Activated CD8-positive, alpha-beta T cell treated with anti-CD3 and anti-CD28 coated beads for 36 hours (primary cell): ENCODE results near the gene DNAJB4. TPM values are rescaled to one million over a fixed set of nuclear protein-coding genes. Genes with fewer than 3 reads are reported as not detected.
A peak's percentile ranks its signal among the peaks of the same experiment; 100 is the strongest.

Source experiments
- ATAC-seq: fragments of 200-7000 bp; cut with Tn5 transposase; one replicate; pipeline ENCODE4 v1.10.0; 2021; ENCODE audit warnings: mild to moderate bottlenecking, moderate library complexity
- CTCF ChIA-PET: fragments of 350-600 bp; sonication (Branson Sonifier 250); formaldehyde crosslinking; loops from one replicate; lab custom pipeline; 2021; ENCODE audit warnings: antibody characterized with exemption; lab: Charles Lee
- POLR2A ChIA-PET: fragments of 350-600 bp; sonication (Branson Sonifier 250); formaldehyde crosslinking; loops from one replicate; lab custom pipeline; 2021; ENCODE audit warnings: antibody characterized with exemption; lab: Charles Lee
- DNase-seq: peaks from one replicate; pipeline ENCODE4 v3.0.0-alpha.2; 2020
- H3K27ac Mint-ChIP-seq: one replicate; pipeline ENCODE4 v1.8.0; 2021; ENCODE audit warnings: mild to moderate bottlenecking, mixed read lengths
- H3K27me3 Mint-ChIP-seq: one replicate; pipeline ENCODE4 v1.8.0; 2021; ENCODE audit warnings: mixed read lengths
- H3K36me3 Mint-ChIP-seq: one replicate; pipeline ENCODE4 v1.8.0; 2021; ENCODE audit warnings: low read depth, mixed read lengths
- H3K4me1 Mint-ChIP-seq: one replicate; pipeline ENCODE4 v1.8.0; 2021; ENCODE audit warnings: low read depth, mixed read lengths
- H3K4me3 Mint-ChIP-seq: one replicate; pipeline ENCODE4 v1.8.0; 2021; ENCODE audit warnings: mild to moderate bottlenecking, moderate library complexity, mixed read lengths
- H3K9me3 Mint-ChIP-seq: one replicate; pipeline ENCODE4 v1.8.0; 2021; ENCODE audit warnings: mixed read lengths
- intact Hi-C: fragments of 100-400 bp; cut with micrococcal nuclease; formaldehyde crosslinking; loops from one replicate; pipeline ENCODE4 v1.10.0; 2022
- total RNA-seq, 2 experiments: library from RNA; stranded (reverse); gene quantifications; one replicate each; pipeline ENCODE4 v1.2.3, GENCODE V29; 2021
- TF ChIP-seq, protein P1 (sequence below): fragments of 200-600 bp; IDR thresholded peaks from one replicate; pipeline ENCODE4 v1.8.0; 2022; ENCODE audit warnings: antibody characterized with exemption, mild to moderate bottlenecking

Gene DNAJB4
- total RNA-seq, 2 experiments from 2014 or later, result 9.7 to 12.0 TPM

DNA sequence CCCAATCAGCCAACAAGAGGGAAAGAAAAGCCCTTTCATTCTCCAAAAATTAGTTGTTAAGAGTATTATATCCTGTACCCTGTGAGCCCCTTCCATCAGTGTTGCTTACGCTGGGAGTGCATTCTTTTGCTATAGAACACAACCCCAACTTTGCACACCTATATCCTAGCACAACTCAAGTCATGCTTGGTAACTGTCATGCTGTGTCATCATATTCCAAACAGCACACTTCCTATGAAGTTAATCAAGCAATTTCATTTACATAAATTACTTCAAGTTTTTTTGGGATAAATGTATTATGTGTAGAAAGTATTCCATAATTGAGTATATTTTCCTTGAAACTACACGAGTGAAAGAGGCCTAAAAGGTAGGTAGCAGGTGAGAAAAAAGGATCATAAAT, 45.9 kb upstream of the DNAJB4 start:
- no peak for ATAC-seq
- CTCF ChIA-PET, result no interaction called here
- H3K27me3 Mint-ChIP-seq, result no peaks in the 10 kb centered on the region
- no peak overlapping the region for H3K4me3 Mint-ChIP-seq
- peaks cover 69% of the 10 kb centered on the region for H3K36me3 Mint-ChIP-seq
- H3K4me1 Mint-ChIP-seq, result peaks cover 34% of the 10 kb centered on the region
- no peak for DNase-seq
- intact Hi-C loops, result no loop called here
- H3K27ac Mint-ChIP-seq, result peak overlapping the region; percentile 31
- H3K9me3 Mint-ChIP-seq, result no peaks in the 10 kb centered on the region
- POLR2A ChIA-PET, result interaction anchor here (1.8 kb wide), 1 partner anchor 9 kb away, joined by 6 read pairs; no protein-coding TSS in a partner anchor
- TF ChIP-seq, protein P1, sequence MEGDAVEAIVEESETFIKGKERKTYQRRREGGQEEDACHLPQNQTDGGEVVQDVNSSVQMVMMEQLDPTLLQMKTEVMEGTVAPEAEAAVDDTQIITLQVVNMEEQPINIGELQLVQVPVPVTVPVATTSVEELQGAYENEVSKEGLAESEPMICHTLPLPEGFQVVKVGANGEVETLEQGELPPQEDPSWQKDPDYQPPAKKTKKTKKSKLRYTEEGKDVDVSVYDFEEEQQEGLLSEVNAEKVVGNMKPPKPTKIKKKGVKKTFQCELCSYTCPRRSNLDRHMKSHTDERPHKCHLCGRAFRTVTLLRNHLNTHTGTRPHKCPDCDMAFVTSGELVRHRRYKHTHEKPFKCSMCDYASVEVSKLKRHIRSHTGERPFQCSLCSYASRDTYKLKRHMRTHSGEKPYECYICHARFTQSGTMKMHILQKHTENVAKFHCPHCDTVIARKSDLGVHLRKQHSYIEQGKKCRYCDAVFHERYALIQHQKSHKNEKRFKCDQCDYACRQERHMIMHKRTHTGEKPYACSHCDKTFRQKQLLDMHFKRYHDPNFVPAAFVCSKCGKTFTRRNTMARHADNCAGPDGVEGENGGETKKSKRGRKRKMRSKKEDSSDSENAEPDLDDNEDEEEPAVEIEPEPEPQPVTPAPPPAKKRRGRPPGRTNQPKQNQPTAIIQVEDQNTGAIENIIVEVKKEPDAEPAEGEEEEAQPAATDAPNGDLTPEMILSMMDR, result no peak

DNA sequence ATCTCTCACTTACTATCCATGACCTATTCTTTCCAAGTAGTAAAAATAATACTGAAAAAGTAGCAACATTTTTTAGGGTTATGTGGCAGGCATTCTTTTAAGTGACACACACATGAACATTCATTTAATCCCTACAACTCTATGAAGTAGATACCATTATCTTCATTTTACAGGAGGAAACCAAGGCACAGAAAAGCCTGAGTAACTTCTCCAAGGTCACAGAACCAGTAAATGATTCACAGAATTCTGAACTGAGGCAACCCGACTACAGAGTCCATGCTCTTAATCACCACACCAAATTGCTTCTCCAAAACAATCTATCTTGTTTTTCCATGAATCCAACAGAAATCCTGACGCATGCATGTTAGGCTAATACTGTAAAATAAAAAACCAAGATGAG, 43.3 kb upstream of the DNAJB4 start:
- TF ChIP-seq, protein P1, result no peak
- H3K27me3 Mint-ChIP-seq, result no peaks in the 10 kb centered on the region
- ChIA-PET CTCF (no interaction called here), POLR2A (no interaction called here)
- H3K27ac Mint-ChIP-seq, result peak overlapping the region; percentile 53
- intact Hi-C loops, result no loop called here
- DNase-seq (no peak), ATAC-seq (peak; percentile 13)
- H3K36me3 Mint-ChIP-seq, result peaks cover 71% of the 10 kb centered on the region
- H3K9me3 Mint-ChIP-seq, result no peaks in the 10 kb centered on the region
- no peak overlapping the region for H3K4me3 Mint-ChIP-seq
- peaks cover 39% of the 10 kb centered on the region for H3K4me1 Mint-ChIP-seq

DNA sequence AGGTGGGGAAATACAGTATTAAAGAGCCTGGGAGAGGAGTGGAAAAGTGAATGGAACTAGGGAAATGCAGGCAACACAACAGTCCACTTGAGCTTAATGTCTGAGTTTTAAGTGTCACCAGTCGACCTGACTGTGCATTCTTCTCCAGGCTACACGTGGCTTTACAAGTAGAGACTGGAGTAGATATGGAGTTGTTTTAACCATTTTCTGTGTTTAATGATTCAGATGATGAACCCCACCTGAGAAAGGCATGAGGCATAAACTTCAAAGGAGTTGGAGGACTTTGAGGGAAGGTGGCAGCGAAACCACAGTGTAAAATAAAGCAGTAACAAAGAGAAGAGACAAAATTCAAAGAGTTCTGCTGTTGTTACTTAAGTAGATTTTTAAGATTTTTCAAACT, 38.4 kb upstream of the DNAJB4 start:
- TF ChIP-seq, protein P1, result no peak
- Mint-ChIP-seq H3K9me3 (no peaks in the 10 kb centered on the region), H3K4me1 (peaks cover 59% of the 10 kb centered on the region), H3K36me3 (peaks cover 67% of the 10 kb centered on the region), H3K4me3 (no peak overlapping the region), H3K27ac (peak overlapping the region; percentile 68), H3K27me3 (no peaks in the 10 kb centered on the region)
- DNase-seq (no peak), ATAC-seq (peak; percentile 57)
- CTCF ChIA-PET, result interaction anchor here (0.8 kb wide), 1 partner anchor 12 kb away, joined by 3 read pairs; no protein-coding TSS in a partner anchor
- intact Hi-C loops, result no loop called here
- POLR2A ChIA-PET, result interaction anchor here (0.6 to 8.0 kb wide), 11 partner anchors 10 to 144 kb away, joined by 3 to 76 read pairs (median 3); partner anchors contain the start of genes DNAJB4 and FUBP1

DNA sequence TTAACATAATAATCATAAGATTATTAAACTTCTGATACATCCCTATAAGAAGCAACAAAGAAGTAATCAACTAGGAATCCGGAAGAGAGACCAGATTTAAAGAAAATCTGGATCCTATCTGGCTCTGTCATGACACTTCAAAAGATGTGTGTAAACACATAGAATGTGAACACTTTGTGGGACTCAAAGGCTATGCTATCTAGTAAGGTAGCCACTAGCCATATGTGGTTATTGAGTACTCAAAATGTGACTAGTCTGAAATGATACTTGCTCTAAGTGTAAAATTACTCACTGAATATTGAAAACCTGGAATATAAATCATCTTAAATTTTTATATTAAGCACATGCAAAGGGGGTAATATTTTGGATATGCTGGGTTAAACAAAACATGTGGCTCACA, 34.5 kb upstream of the DNAJB4 start:
- intact Hi-C loops, result no loop called here
- Mint-ChIP-seq H3K4me3 (no peak overlapping the region), H3K27ac (no peak overlapping the region), H3K36me3 (peaks cover 58% of the 10 kb centered on the region), H3K9me3 (no peaks in the 10 kb centered on the region), H3K4me1 (peaks cover 69% of the 10 kb centered on the region), H3K27me3 (no peaks in the 10 kb centered on the region)
- ChIA-PET CTCF (no interaction called here), POLR2A (interaction anchor here (0.9 to 8.0 kb wide), 5 partner anchors 6 to 20 kb away, joined by 3 to 76 read pairs (median 3); partner anchors contain the start of gene FUBP1)
- ATAC-seq, result no peak
- TF ChIP-seq, protein P1, result no peak
- DNase-seq, result no peak

DNA sequence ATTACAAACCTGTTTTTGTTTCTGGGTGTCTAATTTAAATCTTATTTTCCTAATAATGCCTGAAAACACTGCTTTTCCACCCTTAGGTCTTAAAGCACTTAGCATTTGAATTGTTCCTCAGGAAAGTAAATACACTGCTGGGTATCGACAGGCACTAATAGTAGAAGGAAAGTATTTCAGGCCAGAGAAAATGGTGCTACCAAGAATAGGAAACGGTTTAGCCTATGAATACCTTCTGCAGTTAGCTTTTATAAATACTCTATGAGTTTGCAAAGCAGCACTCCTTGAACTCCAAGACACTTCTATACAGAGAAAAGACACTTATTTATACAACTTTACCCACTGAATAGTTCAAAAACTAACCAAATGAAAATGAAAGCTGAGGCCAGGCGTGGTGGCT, 32.7 kb upstream of the DNAJB4 start:
- peak overlapping the region; percentile 11 for H3K4me3 Mint-ChIP-seq
- POLR2A ChIA-PET, result interaction anchor here (0.7 to 7.1 kb wide), 3 partner anchors 6 to 17 kb away, joined by 3 to 76 read pairs (median 14); no protein-coding TSS in a partner anchor
- peaks cover 67% of the 10 kb centered on the region for H3K4me1 Mint-ChIP-seq
- peak overlapping the region; percentile 55 for H3K27ac Mint-ChIP-seq
- intact Hi-C loops, result no loop called here
- no peaks in the 10 kb centered on the region for H3K27me3 Mint-ChIP-seq
- no peak for ATAC-seq
- no peaks in the 10 kb centered on the region for H3K9me3 Mint-ChIP-seq
- TF ChIP-seq, protein P1, result no peak
- CTCF ChIA-PET, result no interaction called here
- H3K36me3 Mint-ChIP-seq, result peaks cover 58% of the 10 kb centered on the region
- no peak for DNase-seq
